CD1c-positive myeloid dendritic cell (primary cell): ENCODE measurements around the gene PPP1R12B.
"Not testable (repeated sequence)": the region's sequence is repeated elsewhere in the genome, so short reads cannot be mapped to it uniquely, and the experiment has no call there.

ENCODE experiments used
- DNase-seq: peaks from one replicate; pipeline ENCODE4 v3.0.0-alpha.2; 2016; ENCODE audit errors: extremely low spot score

The PPP1R12B gene

DNA sequence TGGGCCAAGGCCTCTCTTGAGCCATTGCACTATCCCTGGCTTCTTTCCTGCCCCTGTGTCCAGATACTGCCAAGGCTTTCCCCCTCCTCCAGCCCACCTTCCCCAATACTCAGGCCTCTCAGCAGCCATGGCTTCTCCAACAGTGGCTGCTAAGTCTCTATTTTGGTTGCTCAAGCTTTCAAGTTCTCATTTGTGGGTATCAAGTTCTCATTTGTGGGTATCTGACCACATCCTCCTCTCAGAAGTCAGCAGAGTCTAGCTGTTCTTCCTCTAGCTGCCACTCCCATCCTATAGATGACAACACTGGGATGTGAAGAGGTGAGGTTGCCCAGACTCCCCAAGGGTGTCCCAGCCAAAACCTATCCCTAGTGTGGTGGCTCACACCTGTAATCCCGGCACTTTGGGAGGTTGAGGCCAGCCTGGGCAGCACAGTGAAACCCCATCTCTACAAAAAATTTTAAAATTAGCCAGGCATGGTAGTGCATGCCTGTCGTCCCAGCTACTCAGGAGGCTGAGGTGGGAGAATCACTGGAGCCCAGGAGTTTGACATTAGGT is 280.8 kb downstream of the PPP1R12B start:
- peak; percentile 70 for DNase-seq

DNA sequence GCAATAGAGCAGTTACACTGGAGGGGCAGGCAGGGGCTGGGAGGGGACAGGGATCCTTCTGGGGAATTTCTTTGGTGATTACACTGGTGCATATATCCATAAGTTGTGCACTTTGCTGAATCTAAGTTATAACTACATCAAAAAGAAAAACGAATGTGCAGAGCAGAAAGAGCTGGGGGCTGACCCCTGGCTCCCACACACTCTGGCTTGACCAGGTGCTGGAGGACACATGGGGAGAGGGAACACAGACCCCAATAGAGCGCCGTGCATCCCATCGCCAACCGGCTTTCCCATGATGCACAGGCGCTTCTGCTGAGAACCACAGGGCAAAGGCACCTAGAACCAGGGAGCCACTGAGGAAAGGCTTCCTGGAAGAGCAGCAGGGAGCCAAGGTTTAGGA is 281.6 kb downstream of the PPP1R12B start:
- not testable (repeated sequence) for DNase-seq

DNA sequence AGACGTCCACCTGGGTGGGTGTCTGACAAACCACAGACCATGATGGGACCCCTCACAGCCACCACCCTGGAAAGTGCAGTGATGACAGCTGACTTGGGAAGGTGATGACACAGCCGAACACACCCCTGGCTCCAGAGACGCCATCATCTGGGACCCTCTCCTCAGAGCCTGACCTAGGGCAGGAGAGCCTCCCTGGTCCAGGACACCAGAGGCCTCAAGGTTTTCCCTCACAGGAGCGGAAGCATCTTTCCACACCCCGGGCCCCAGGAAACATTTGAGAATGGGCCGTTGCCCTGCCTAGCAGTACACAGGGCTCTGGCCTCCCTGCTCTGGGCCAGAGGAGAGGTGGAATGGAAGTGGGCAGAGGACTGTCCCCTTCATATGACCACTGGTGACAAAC is 282.0 kb downstream of the PPP1R12B start:
- DNase-seq: no peak

DNA sequence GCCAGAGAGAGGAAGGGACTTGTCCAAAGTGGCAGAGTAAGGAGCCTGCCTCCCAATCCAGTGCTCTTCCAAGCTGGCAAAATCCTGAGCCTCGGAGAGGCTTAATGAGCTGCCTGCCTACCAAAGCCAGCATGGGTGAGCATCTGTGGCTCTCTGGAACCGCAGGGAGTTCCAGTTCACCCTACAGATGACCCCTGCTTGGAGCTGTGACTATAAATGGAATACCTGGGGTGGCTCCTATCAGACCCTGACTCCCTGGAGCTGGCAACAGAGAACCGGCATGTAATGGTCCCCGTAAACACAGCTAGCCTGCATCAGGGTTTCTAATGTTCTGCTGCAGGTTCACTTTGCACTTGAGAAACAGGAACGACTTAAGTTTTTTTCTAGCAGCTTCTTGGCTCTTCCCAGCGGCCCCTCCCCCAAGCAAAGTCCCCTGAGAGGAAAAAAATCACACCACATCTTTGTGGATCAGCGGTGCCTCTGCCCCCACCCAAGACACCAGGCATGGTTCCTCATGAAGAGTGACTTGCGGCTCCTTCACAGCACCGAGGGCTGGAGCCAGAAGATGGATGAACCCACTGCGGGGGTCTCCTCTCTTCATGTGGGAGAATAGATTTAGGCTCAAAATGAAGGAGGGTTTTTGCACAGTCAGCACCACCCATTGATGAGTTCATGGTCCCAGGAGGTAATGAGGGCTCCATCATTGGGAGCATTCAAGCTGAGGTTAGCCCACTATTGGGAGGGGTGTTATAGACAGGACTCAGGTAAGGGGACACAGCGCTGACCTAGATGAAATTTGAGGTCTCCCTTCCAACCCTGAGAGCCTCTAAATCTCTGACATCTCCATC is 282.8 kb downstream of the PPP1R12B start:
- DNase-seq: no peak

DNA sequence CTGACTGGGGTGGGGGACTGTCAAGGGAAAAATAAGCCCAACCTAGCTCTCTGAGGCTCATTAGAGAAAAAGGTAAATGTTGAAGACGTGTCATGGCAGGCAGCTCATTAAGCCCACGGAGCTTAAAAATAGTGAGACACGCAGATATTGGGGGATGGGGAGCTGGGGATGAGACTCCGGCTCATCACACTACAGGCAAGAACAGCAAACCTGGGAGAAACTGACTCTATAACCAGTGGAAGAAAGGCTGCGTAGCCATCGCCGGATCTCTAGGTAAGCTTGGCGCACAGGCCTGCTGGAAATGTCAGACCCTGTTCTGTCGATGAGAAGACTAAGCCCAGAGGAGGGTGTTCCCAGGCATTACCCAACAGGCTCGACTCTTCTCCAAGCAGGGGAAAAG is 283.7 kb downstream of the PPP1R12B start:
- DNase-seq: no peak

DNA sequence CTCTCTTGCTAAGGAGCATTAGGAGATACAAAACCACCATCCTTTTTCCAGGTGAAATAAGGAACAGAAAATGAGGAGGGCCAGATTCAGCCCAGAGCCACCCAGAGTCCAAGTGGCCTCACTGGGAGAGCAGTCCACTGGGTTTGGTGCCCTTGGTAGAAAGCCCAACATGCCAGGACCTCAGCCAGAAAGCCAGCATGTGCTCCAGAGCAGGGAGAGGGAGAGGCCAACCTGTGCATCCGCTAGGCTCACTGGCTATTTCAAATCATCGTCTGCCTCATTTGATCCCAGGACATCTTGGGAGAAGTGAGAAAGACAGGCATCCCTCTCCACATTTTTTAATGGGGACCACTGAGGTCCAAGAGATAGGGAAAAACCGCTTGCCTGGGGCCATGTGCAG is 287.7 kb downstream of the PPP1R12B start:
- DNase-seq: not testable (repeated sequence)

DNA sequence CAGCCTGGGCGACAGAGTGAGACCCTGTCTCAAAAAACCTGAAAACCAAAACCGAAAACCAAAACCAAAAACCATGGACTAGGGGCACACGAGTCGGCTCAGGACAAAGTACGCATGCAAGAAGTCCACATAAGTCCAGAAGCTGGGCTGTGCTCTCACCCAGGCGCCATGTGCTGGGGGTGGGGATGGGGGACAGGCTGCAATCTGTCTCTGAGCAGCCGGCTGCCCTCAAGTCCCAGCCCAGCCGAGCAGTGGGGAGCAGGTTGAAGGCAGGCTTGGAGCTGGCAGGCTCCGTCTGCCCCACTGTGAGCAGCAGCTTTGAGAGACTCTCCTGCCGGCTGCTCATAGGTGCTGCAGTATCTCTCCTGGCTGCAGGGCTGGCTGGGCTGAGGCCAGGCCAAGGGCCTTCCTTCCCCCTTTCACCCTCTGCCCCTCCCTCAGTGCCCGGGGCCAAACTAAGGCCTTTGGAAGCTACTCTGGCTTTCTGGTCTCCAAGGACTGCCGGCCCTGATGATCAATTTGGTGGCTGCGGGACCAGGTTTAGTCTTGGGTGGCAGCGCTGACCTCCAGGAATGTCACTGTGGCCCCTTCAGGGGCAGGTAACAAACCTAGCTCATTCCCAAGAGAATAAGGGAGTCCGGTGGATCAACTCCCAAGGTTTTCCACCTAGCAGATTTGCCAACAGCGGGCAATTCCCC is 289.0 kb downstream of the PPP1R12B start:
- not testable (repeated sequence) for DNase-seq

DNA sequence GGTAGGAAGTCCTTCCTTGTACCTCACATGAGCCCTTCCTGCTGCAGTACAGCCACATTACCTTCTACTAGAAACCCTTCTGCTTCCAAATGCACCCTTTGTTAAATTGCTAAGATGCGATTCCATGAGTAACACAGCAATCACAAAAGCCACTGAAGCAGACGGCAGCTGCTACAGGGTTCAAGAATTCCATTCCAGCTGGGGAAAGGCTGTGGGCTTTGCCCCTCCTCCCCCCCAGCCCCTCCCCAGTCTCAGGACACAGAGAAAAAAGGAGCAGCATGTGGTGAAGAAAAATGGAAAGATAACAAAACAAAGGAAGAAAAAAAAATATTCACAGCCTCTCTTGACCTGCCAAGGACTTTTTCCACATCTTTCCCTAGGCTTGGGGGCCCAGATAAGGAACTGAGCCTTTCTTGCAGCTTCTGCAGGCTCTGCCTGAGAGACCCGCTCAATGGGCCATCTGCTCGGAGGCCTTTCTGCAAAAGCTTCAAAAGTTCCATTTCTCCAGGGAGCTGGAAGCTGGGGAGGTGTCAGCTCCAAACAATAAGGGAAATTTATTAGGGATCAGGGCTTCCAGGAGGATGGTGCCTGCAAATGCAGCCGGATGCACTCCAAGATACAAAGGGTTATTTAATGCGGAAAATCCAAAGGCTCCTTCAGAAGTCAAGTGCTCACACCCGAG is 289.7 kb downstream of the PPP1R12B start:
- no peak for DNase-seq

DNA sequence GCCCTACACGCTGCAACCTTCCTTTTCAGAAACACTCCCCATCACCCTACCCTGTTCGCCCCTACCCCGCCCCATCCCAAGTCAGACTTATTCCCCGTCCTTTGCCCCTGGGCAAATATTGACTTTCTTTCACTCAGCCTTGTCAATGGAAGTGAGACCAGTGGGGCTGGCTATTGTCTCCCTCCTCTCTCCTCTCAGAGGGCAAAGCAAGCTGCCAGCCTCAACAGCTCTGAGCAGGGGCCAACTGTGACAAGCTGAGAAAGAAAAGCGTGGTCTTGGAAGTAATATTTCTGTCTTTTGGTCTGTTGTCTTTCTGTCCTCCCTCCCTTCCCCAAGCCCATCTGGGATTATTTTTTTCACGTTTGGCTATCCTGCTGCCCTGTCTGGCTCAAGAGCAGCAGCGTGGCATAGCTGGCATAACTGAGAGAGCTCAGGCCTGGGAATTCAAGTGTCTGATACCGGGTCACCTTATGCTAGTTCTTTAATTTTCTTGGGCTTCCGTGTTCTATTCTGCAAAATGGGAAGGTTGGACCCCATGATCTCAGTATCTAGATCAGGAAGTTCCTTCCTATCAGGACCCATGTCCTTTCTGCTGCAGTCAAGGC is 290.3 kb downstream of the PPP1R12B start:
- DNase-seq: not testable (repeated sequence)

DNA sequence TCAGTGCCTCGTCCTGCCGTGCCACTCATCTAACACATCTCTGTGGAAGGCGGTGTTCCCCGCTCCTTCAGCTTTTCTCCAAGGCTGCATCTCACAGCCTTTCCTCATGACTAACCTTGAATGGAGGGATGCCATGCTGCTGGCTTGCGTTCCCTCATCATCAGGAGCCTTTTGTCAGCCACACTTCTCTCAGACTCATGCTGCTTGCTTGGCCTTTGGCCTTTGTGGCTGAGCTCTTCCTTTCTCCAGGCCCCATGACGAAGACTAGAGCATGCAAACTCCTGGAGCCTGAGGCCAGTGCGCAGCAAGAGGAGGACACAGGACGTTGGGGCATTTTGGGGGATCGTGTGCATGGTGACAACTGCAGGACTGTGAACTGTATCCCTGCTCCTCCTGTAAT is 291.0 kb downstream of the PPP1R12B start:
- no peak for DNase-seq

DNA sequence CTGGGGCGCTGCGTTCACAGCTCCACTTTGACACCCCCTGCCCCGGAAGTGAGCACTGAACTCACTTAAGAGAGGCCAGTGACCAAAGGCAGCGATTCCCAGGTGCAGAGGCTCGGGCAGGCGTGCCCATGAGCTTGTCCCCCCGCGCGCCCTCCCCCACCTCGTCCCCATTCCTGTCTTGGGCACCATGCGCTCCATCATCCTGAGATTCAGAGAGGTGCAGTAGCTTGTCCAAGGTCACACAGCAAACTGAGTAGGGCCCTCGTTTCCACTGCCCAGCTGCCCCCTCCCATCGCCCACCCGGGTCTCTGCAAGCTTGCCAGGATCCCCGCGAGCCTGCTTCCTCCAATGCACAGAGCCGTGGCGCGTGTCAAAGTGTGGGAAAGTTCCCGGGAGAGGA is 293.7 kb downstream of the PPP1R12B start:
- DNase-seq: no peak
